Activated CD4-positive, alpha-beta T cell treated with anti-CD3 and anti-CD28 coated beads for 1 hour (primary cell): Measurements from ENCODE around the gene KLHL3.

ENCODE experiments used
- DNase-seq: peaks from one replicate; pipeline ENCODE4 v3.0.0-alpha.2; 2020

Gene KLHL3

DNA sequence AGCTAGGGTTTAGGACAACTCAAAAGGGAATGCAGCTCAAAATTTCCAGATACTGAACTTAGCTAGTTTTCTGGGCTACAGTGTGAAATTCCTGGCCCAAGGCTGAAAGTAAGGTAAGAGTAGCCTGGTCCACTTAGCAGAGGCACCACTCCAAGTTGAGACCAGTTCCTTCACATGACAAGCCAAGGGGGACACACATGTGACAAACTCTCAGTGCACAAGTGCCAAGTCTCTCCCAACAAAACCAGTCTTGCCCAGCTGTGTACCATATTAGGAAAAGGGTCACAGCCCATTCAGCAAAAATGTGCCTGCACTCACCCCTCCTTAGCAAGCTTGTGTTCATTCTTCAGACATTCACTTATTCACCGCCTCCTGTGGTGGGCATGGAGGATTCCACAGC, 27.8 kb downstream of the KLHL3 start:
- DNase-seq, result no peak

DNA sequence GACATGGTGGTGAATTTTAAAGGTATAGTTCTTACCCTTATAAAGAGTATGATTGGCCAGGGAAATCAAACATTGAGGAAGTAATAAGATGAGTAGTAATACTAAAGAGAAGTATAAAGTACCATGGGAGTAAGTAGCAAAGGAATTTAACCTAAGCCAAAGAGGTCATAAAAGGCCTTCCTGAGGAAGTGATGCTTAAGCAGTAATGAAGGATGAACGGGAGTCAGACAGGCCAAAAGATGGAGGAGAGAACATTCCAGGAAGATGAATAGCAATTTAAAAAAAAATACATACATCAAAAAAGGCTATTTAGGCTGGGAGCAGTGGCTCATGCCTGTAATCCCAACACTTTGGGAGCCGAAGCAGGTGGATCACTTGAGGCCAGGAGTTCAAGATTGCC, 29.0 kb downstream of the KLHL3 start:
- no peak for DNase-seq

DNA sequence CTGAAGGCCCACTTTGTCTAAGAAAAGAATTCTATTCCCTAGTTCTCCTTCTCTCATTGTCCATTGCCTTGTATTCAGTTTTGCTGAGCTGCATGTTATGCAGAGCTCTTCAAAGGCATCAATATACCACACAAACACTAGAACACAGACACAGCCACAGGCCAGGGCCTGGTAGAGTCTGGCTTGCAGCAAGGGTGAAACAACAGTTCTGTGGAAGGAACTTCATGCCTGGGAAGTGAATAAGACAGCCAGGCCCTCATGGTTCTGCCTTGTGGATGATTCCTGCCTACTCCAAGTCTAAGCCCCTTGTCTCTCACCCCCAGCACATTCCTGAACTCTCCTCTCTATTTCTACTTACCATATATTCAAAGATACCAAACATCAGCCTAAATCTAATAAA, 30.8 kb downstream of the KLHL3 start:
- DNase-seq, result no peak

DNA sequence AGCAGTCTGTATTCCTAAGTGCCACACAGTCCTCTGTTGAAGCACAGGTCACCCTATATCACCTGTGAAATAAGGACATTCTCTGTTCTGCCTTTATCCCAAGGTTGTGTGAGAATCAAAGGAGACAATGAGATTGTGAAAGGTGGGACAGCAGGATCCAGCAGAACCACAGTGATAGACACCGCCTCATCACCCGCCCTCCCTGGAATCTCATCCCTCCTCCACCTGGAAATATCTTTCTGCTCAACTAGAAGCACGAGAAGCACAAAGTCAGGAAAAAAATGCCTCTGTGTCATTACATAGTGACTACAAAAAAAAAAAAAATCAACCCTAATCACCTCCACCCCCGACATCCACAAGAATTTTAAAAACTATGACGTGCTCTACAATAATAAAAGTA, 32.3 kb downstream of the KLHL3 start:
- no peak for DNase-seq

DNA sequence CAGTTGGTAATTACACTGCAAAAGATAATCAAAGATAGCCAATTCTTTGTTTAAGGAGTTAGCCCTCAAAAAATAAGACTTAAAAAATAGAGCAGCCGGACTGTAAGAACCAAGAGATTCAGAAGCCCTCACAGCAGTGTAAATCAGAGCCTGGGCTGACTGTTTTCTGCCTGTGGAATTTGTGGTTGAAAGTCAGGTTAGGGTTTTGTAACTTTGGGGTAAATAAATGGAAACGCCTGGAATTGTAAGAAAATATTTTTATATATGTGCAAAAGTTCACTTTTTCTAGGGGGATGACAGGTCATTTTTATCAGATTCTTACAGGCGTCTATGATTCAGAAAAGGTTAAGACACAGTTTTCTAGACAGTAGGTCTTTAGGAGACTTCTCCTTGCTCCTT, 35.6 kb downstream of the KLHL3 start:
- DNase-seq, result no peak

DNA sequence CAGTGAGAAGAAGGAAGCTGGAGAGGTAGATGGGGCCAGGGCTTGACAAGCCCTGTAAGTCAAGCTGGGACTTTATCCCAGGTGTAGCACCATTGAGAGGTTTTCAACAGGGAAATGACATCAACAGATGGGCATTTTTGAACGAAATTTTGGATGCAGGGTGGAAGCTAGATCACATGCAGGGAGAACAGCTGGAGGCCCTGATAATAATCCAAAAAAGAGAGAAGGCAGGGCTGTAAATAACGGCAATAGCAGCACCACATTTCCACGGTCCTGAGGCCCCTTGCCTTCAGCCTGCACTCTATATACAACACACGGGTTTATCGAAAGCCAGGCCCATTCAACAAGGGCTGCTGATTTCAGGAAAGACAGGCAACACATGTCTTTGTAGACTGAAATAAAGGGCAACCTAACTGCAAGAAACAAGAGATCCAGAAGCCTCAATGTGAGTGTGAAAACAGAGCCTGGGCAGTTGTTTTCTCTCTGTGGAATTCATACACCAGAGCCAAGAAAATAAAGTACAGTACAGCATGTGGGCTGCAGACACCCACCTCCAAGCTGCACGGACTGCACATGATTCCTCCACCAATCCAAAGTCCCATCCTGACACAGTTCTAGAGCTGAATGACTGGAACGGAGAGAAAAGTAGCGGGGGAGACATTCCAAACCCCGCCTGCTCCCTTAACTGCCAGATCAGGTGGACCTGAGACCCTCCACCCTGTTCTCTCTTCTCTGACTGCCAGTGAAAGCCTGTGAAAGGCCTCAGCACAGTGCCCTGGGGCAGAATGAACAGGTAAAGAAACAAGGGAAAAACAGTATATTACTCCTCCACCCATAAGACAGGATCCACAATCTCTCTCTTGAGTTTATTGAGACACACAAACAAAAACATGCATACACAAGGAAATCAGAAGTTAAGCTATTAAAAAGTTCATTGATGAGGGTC, 36.3 kb downstream of the KLHL3 start:
- DNase-seq, result no peak

DNA sequence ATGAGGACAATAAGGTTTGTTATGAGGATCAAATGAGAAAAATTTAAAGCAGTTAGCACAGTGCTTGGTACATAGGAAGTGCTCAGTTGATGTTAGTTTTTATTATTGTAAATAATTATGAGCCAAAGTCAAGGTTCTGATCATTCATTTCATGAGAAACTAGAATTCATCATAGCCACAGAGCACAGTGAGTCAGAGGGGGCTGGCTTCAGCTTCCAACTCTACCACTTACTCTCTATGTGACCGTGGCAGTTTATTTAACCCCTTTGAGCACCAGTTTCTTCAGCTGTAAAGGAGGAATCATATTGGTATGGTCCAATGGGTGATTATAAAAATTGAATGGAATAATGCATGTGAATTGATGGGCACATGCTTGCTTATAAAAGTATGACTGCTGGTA, 39.4 kb downstream of the KLHL3 start:
- DNase-seq, result no peak

DNA sequence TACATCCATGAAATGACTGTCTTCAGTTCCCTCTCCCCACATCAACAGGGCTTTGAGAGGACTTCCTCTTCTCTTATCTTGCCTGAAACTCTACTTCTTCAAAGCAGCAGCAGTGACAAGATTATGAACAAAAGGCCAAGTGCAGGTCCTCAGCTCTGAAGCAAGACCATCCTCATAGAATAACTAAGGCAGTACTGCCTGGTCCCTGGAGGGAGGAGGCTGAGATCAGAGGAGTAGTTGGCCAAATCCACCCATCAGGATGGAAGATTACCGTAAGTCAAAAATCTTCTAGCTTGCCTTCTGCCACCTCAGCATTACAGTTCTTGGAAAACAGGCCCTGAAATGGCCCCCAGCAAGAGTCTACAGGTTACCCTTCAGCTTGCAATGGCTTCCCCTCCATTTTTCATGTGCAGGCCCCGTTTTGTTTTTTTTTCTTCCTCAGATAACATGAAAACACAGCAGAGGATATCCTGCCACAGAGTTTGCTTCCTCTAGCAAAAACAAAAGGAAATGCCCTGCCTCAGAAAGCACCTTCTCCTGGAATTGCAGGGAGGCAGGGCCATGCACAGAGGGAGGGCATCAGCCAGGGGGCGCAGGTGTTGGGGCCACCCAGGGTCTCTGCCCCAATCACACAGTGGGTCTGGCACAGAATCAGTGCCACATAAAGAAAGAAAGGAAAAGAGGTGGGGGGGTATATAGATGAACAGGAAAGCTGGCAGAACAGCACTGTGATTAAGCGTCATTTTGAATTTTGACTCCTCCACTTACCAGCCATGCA, 40.0 kb downstream of the KLHL3 start:
- DNase-seq, result no peak

DNA sequence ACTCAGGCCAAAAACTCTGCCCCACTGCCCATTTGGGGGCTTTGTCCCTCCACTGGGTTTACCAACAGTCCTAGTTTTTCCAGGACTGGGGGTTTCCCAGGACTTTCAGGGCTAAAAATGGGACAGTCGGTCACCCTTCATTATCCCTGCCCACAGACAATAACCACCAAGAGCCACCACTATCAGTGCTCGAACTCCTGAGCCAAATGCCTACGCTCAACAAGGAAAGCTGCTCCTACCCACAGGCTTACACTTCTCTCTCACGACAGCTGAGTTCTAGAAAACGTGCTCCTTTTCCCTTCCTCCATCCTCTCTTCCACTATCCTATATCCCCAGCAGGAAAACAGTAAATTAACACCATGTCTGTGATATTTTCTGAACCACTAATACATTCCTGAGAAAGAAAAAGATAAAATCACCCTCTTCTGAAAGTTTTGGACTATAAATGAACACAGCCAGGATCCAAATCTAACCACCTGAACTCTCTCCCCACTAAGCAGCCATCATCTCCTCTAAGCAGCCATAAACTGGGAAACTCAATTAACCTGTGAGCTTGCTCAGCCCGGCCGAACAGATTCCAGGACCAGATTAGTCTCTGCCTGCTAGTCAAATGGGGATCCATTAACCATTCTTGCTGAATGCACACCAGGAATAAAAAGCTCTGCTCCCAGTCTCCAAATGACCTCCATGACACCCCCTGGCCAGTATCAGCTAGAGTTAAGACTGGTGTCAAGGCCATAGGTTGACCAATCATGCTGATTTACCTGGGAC, 41.8 kb downstream of the KLHL3 start:
- DNase-seq, result no peak

DNA sequence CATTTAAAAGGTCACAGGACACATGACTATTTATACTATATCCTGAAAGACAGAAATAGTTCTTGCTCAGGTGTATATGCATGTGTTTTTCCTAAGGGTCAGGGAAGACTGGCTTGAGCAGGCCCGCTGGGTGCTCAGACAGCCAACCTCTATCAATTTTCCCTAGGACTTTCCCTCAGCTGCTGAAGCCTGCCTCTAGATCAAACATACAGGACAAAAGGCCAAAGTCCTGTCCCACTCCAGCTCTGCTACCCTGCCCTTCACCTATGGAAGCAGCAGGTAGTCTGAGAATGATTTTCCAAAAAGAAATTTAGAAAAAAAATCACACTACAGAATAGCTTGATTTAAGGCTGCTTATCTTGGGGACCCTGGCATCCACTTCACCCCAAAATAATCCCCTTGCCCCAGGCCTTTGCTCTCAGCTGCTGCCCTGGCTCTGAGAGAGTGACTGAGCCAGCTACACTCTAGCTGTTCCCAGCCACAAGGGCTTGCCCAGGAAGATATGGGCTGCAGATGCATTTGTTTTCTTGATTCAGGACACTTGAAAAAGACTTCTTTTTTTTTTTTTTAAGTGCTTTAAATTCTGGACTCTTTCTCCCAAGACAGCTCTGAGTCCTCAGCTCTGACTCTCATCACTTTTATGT, 42.5 kb downstream of the KLHL3 start:
- no peak for DNase-seq

DNA sequence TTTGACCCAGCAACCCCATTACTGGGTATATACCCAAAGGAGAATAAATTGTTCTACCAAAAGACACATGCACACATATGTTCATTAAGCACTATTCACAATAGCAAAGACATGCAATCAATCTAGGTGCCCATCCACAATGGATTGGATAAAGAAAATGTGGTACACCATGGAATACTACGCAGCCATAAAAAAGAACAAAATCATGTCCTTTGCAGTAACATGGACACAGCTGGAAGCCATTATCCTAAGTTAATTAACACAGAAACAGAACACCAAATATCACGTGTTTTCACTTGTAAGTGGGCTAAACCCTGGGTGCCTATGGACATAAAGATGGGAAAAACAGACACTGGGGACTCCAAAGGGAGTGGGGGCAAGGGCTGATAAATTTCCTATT, 46.6 kb downstream of the KLHL3 start:
- no peak for DNase-seq

DNA sequence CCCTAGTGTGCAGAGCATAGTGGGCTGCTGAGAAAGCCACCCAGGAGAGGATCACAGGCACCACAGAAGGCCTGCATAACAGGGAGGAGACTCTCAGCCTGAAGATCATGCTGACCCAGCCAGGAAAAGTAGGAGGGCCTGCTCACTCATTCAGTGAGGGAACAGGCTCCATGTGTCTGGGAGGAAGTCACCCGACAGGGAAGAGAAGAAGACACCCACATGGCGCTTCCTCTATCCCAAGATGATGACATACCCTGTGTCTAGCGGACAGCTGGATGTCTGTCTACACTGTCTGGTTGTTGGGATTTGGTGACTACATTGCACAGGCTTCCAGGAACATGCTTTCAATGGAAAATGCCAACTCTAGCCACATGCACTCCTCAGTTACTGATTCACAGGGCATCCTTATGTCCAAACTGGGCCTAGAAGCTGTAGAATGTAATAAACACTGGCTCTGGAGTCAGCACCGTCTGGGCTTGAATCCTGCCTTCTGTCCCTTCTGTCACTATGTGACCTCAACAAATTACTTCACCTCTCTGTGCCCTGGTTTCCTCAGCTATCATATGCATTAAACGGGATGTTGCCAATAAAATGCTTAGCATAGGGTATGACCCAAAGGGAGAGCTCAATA, 47.6 kb downstream of the KLHL3 start:
- DNase-seq, result no peak

DNA sequence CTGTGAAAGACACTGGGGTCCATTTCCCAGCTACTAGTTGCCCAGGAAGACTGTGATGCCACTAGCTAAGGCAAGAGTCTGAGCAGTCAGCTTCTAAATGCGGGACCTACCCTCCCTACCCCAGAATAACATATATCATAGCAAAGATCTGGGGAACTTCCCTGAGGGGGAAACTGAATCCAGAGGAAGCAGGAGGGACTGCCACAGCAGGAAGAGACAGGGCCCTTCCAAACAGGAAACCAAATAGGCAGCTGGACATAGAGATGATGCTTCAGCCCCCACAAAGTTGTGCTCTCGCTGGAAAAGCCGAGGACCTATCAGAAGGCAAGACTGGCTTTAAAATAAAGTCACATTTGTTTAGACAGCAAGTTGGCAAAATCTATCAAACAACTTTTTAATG, 51.1 kb downstream of the KLHL3 start:
- DNase-seq, result no peak

DNA sequence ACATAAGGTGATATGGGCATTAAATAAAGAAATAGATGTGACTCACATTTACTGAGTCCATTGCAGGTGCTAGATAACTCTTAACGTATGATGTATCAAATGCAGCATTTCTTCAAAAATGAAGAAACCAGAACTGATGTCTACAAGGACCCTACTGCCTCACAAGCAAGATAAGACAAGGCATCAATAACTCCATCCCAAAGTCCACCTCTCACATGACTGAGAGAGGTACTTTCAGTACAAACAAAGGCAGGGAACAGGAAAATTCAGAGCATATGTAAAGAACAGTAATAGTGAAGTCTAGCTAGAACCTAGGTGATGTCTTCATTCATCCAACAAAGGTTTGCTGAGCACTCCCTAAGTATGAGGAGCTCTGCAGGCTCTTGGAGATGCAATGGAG, 54.7 kb downstream of the KLHL3 start:
- no peak for DNase-seq

DNA sequence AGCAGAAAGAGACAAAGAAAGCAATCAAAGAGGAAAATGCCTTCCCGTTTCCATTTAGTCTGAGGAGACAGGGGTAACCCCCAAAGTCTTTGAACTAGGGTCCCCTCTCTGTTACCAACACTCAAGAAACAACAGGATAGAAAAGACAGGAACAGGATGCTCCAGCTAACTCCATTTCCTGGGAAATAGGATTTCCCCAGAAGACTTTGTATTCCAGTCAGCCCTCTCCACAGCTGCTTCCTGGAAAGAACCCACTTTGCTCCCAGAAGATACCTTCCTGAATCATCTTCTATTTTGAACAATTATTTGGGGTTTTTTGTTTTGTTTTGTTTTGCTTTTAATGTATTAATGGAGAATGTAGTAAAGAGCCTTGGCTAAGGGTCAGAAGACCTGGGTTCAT, 56.0 kb downstream of the KLHL3 start:
- DNase-seq, result no peak

DNA sequence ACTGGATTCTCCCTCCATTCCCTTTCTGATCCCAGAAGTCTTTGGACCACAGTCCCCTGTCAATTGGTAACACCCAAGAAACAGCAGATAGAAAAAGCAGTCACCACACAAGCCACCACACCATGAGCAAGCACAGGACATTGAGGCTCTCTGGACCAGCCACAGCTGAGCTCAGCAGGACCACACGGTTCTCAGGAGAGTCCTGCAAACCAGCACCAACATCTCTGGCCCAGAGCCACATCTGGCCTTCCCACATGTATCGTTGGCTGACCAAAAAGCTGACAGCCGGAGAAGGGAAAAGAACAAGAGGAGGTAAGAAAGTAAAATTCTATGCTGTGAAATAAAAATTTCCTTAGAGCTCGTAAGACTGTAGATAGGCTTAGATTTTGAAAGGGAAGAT, 56.7 kb downstream of the KLHL3 start:
- no peak for DNase-seq

DNA sequence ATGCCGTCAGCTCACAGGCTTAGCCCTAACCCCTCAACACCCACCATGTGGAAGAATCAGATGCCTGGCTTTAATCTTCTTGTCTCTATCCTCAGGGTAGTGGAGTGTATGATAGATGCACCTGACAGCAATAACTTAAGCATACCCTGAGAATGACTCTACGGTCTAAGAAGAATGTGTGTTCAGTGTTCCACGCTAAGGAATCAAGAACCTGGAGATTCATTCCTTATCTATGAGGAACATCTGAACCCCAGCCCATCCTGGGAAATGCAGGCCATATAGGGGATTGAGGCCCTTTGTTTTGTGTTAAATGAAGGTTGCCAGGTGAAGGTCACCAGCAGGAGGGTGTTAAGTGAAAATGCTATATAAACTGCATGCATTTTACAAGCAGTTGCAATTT, 63.0 kb downstream of the KLHL3 start:
- no peak for DNase-seq

DNA sequence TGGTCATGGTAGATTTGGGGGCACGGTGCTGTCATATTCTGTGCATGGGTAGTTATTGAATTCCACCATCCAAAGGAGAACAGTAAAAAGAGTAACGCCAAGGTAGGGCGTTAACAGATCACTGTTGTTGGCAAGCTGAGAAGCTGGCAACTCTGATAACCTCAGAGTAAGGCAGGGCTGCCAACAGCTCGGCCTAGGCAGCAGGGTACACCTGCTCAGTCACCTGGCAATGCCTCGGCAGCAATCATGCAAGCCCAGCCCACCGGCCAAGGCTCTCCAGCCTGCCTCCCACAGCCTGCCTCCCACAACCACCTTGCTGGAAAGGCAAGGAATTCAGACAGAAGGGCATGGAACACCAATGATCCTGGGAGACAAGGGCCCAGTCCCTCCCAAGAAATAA, 63.9 kb downstream of the KLHL3 start:
- no peak for DNase-seq

DNA sequence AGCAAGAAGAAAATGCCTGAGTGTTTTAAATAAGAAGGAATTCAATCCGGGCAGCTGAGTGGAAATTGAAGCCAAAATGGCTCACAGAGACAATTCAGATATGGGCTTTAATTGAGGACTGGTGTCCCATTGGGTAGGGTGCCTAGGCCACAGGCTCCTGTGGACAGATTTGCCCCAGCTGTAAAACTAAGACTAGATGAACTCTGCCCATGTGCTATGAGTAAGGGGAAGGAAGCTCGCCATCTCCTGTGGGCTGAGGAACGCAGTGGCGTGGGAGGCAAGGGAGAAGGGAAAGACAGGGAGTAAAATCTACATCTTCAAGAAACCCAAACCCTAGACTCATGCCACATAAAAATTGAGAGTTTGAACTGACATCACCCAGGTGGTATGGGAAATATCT, 66.1 kb downstream of the KLHL3 start:
- no peak for DNase-seq

DNA sequence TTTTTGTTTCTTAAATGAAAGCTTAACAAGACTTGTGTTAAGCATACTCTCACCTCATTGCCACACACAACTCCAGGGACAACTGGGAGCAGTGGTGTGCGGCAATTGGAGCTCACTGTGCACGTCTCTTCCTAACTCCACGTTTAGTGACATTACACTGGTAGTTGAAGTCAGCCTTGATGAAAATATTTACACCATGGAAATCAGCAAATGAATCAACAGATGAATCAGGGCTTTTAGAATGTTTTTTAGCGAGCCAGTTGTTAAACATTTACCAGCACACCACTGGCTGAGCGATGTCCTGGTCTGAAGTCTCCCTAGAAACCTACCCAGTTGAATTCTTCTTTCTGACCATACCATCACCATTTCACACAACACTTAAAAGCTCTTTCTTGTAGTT, 67.3 kb downstream of the KLHL3 start:
- DNase-seq, result no peak

DNA sequence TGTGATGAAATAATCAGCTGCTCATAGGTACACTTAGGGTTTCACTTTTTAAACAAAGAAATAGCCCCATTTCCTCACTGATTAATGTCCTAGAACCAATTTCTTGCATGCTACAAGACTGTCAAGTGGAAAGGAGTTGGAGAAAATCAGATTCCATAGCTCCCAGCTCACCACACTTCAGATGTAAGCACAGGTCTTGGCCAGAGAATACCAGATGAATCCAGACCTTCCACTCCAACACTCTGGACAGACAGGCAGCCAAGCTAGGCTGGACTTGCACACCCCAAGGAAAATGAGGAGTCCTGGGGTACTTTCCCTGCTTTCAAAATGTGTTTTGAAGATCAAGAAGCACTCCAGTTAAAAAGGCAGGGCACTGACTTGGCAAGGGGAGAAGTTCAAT, 68.5 kb downstream of the KLHL3 start:
- no peak for DNase-seq

DNA sequence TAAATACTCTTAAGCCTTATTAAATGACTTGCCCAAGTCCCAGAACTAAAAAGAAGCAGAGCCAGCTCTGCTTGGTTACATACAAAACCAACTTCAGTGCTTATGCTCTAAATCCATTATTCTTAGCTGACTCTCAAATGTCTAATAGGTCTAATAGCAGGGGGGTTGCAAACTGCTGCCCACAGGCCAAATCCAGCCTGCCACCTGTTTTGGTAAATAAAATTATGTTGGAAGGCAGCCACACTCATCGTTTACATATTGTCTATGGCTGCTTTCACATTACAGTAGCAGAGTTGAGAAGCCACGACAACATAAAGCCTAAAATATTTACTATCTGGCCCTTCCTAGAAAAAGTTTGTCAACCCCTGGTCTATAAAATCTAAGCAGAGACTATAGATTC, 69.0 kb downstream of the KLHL3 start:
- DNase-seq, result no peak

DNA sequence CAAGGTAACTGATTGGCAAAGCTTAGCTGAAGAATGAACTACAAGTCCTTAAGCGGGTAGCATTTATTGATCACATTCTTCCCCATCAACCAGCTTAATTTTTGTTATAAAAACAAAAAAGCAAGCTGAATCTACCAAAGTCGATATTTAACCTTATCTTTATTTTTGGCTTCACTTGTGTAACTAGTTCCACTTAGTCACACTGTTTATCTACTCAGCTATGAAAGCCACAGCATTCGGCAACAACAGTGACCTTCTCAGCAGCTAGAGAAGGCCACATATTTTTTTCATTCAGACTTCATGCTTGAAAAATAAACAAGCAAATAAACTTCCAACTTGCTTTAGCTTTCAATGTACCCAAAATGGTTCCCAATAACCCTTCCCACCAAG, 69.4 kb downstream of the KLHL3 start:
- no peak for DNase-seq
